Stimulated activated CD8-positive, alpha-beta memory T cell treated with anti-CD3 and anti-CD28 coated beads, Interleukin-12 subunit alpha, Interleukin-12 subunit beta, amount 100 ng/mL, for 1 hour (primary cell): Measurements from ENCODE around the gene ZNF777.
"Not testable (repeated sequence)": the region's sequence is repeated elsewhere in the genome, so short reads cannot be mapped to it uniquely, and the experiment has no call there.

ENCODE experiments used
- DNase-seq: peaks from one replicate; pipeline ENCODE4 v3.0.0-alpha.2; 2020; ENCODE audit warnings: low read depth

ZNF777 gene

GRCh38 chr7:149460493-149461277 is at the start of gene ZNF777:
ZNF777 (minus strand) TSS chr7:149461062; CDS start chr7:149456022, 5,040 bp downstream.
- DNase-seq, result peak; percentile 64

- DNase-seq, result no peak
These were observed 49.4 kb upstream of the ZNF777 start for GRCh38 chr7:149510248-149510647.

- no peak for DNase-seq
These were observed 48.9 kb upstream of the ZNF777 start for GRCh38 chr7:149509774-149510173.

GRCh38 chr7:149505551-149505950 is 44.7 kb upstream of the ZNF777 start:
- DNase-seq, result no peak

- no peak for DNase-seq
These were observed 40.8 kb upstream of the ZNF777 start for GRCh38 chr7:149501651-149502050.

DNA sequence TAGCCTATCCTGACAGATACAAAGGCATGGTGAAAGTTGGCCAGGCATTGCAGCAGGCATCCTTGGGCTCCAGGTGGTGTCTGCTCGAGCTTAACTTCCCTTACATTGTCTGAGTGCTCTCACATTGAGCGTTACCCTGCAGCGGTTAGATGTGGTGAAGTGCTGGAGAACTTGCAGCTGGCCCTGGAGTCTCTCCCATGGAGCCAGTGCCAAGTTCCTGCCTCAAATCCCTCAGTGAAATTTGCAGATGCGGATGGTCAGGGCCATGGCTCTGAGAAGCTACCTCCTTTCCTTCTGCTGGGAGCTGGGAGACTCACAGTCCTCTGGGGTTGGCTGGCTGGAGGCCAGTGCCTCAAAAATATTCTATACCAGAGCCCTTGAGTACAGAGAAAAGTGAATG is 40.0 kb upstream of the ZNF777 start:
- no peak for DNase-seq

GRCh38 chr7:149500201-149500600 is 39.3 kb upstream of the ZNF777 start:
- DNase-seq, result no peak

DNA sequence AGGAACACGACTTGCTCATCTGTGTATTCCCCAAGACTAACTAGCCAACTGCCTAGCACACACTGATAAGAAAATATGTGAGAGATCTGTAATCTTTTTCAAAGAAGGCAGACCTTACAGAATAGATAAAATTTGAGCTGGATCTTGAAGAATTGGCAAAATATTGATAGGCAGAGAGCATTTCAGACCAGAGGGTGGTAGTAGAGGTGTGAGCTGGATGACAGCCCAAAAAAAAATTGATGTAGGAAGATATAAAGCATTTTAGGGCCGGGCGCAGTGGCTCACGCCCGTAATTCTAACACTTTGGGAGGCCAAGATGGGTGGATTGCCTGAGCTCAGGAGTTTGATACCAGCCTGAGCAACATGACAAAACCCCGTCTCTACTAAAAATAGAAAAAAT is 37.9 kb upstream of the ZNF777 start:
- DNase-seq, result no peak

DNA sequence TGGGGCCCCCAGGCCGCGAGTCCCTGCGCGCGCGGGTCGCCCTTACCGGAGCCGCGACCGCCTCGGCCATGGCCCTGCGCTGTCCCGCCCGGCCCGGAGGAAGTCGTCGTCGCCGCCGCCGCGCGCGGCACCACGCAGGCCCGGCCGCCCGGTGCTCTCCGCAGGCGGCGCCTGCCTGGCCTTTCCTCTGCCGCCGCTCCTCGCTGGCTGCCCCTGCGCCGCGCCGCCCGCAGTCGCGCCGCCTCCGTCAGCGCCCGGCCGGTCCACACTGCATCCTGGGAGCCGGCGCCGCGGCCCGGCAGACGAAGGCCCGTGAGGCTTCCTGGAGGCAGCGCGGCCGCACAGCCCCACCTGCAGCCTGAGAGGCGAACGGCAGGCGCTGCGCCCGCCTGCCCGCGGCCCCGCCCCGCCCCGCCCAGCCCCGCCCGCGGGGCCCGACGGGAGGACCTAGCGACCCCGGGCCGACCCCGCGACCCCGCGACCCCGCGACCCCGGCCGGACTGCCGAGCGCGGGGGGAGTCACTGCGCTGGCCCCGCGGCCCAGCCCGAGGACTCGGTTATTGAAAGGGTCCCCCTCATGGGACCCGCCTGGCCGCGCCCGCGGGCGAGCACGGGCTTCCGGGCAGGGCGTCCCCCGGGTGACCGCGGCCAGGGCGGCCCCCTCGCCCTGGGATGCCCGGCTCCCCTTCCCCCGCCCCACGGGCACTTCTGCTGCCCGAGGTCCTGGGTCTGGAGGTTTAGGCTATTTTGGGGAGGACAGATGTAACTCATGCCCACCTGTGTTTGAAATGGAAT is 36.8 kb upstream of the ZNF777 start, which contains the start of gene ZNF746:
ZNF746 (minus strand) TSS at position 343 of the 795 bp plus-strand sequence; CDS start at position 70, 273 bp downstream.
- DNase-seq, result peak; percentile 61

GRCh38 chr7:149496642-149497391 is 36.0 kb upstream of the ZNF777 start:
- DNase-seq, result peak; percentile 33

DNA sequence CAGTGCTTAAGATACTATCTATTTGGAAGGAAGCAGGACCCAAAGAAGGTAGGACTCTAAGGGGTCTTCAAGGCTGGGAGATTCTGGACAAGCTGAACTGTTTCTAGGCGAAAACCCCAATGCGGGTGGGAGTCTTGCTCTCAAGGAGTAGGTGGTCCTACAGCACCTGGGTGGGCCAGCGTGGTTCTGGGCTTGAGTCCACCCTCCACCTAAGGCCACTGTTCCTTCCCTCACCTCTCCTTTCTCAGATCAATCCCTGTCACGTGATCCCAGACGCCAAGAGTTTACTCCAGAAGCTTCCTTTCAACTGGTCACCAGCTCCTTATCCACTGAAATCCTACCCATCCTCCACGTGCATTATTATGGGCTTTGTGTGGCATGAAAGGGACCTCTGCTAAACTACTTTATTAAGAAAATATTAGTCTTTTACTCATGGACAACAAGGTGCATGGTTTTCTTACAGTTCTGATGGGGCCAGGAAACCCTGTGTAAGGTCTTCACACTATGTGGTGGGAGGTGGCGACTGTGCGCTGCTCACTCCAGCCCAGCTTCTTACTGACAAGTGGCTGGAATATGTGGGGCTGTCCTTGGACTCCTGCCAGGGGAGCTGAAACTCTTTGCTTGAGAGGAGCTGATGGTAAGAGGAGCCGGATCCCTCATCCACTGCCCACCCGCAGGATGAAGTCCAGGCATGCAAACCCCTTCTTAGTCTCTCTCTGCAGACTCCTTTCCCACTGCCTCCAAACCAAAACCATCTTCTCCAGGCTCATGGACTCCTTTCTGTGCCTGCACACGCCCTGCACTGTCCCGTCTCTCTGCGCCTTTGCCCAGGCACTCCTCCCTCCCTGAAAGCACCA is 35.2 kb upstream of the ZNF777 start:
- DNase-seq, result no peak

- DNase-seq, result no peak
These were observed 34.0 kb upstream of the ZNF777 start for GRCh38 chr7:149494738-149495368.

- DNase-seq, result not testable (repeated sequence)
These were observed 33.1 kb upstream of the ZNF777 start for GRCh38 chr7:149493975-149494374.

GRCh38 chr7:149493366-149493765 is 32.5 kb upstream of the ZNF777 start:
- no peak for DNase-seq

DNA sequence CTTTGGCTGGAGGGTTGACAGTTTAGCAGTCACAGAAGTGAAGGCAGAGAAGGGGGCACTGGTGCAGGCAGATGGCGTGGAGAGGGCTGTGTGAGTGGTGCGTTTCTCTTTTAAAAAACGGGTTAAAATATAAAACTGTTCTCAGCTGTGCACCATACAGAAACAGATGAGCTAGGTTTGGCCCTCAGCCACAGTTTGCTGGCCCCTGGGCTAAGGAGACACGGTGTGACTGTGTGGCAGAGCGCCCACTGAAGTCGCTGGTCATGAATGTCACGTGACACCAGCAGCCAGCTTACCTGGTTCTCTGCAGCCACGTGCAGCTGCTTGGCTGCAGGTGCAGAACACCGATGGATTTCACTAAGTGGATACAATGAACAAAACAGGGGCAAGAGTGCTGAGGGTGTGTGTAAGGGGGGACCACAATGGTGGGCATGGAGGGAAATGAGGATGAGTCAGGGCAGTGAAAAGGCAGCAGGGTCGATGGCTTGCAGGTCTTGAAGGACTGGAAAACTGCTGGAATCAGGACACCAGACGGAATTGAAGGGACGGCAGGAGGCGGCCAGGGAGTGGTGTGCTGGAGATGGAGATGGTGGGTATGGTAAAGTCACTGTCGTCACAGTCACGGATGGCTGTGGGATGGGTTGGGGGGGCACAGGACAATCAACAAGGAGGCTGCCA is 29.4 kb upstream of the ZNF777 start:
- DNase-seq, result no peak

GRCh38 chr7:149489391-149490024 is 28.6 kb upstream of the ZNF777 start:
- DNase-seq, result no peak

DNA sequence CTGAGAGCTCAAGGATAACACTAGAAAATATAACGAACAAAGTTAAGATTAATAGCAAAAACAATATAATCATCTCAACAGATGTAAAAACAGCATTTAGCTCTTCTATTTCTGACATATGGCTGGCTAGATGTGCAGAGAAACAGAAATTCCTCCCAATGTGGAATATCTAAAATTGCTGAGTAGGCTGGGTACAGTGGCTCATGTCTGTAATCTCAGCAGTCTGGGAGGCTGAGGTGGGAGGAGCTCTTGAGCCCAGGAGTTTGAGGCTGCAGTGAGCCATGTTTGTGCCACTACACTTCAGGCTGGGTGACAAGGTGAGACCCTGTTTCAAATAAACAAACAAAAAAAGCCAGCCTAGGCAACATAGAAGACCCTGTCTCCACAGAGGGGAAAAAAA is 18.7 kb upstream of the ZNF777 start:
- DNase-seq, result no peak

- DNase-seq, result no peak
These were observed 17.9 kb upstream of the ZNF777 start for GRCh38 chr7:149478754-149479153.

DNA sequence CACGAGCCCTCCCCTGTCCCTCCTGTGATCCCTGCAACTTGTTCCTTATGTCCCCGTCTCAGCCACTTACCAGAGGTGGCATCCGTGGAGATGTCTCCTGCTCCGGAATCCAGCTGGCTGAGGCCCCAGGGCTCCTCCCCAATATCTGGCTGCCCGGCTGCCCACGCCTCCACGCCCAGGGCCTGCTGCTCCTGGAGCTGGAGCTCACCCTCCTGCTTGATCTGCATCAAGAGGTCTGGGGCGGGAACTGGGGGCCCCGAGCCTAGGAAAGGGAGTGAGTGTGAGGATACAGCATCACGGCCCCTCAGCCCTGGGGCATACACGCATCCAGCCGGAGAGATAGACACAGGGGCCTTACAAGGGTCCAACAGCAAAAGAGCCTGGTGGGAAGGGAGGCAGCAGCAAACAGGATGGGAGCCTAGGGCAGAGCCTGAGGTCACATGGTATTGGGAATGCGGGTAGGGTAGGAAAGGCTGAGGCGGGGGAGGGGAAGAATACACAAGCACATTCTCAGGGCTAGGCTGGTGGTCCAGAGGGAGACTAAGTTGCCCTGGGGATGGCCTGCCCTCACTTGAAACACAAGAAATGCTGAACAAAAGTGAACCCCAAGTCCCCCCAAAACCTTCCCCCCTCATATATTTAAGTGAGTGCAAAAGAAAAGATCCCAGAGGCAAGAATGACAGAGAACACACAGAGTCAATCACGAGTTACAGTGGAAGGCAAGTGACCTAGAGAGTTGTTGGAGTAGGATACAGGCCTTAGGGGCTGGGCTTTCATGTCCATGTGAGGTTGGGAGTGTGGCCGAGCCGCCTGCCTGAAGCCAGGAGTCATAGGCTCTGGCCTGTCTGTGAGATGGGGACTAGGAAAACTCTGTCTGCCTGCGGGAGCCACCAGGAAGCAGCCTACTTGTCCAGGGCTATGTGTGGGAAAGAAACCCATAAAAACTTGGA is 16.9 kb upstream of the ZNF777 start:
- DNase-seq, result no peak
